ENCODE results near the gene CXADR. TPM values are rescaled to one million over a fixed set of nuclear protein-coding genes. Genes with fewer than 3 reads are reported as not detected.

The CXADR gene
- total RNA-seq, 1 experiment from 2014 or later: 51.7 TPM

- Mint-ChIP-seq H3K4me3 (ENCODE audit: low read depth, unreplicated experiment) (no peak overlapping the region), H3K27ac (ENCODE audit: unreplicated experiment) (no peak overlapping the region), H3K9me3 (ENCODE audit: low read depth, unreplicated experiment) (no peaks in the 10 kb centered on the region), H3K4me1 (ENCODE audit: low read depth, unreplicated experiment) (peaks cover 14% of the 10 kb centered on the region), H3K36me3 (ENCODE audit: insufficient read depth, unreplicated experiment) (peaks cover 7% of the 10 kb centered on the region), H3K27me3 (ENCODE audit: unreplicated experiment) (no peaks in the 10 kb centered on the region)
- CTCF ChIA-PET: no interaction called here
- intact Hi-C loops (cut with micrococcal nuclease; ENCODE audit: unreplicated experiment): no loop called here
- no TSS peak for BruUV-seq (replicated peaks)
- no peak for DNase-seq
- no peak for TF ChIP-seq CTCF (IDR thresholded peaks at IDR 0.05; ENCODE audit: unreplicated experiment)
These were observed 19.4 kb downstream of the CXADR start for GRCh38 chr21:17532292-17532691.

DNA sequence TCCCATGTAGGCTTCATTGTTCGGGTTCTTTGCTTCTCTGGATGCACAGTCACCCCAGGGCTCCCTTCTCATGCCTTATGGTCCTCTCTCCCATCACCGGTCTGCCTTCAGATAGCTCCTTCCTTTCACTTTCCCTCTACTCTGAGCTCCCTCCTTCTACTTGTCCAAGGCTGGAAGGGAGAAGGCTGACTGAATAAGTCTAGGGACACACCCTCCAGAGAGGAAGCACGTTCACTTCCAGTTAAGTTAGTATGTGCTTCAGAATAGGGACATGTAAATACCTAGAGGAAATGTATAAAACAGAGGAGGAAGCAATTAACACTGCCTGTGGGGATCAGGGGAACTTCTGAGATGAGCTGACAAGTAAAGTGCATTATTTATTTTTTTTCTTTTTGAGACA is 23.5 kb downstream of the CXADR start:
- H3K9me3 Mint-ChIP-seq (ENCODE audit: low read depth, unreplicated experiment): peaks cover 4% of the 10 kb centered on the region
- no peak overlapping the region for H3K27ac Mint-ChIP-seq (ENCODE audit: unreplicated experiment)
- no peak for TF ChIP-seq CTCF (IDR thresholded peaks at IDR 0.05; ENCODE audit: unreplicated experiment)

DNA sequence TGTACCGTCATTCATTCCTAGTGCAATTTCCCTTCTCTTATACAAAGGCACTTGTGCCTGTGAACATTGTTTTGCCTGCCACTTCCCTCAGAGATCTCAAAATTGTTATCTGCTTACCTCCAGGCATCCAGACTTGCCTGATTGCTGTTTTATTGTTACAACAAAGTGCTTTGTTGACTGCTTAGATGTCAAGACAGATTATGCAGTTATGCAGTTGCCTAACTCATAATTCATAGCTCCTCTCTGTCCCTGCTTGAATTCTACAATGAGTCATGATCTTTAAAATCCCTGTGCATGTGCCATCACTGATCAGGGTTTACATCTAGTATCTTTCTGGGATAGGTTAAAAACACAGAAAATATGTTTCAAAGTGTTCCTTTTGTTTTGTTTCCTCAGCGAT is 24.5 kb downstream of the CXADR start:
- Mint-ChIP-seq H3K36me3 (ENCODE audit: insufficient read depth, unreplicated experiment) (no peaks in the 10 kb centered on the region), H3K27me3 (ENCODE audit: unreplicated experiment) (no peaks in the 10 kb centered on the region), H3K27ac (ENCODE audit: unreplicated experiment) (no peak overlapping the region), H3K4me1 (ENCODE audit: low read depth, unreplicated experiment) (peaks cover 33% of the 10 kb centered on the region), H3K4me3 (ENCODE audit: low read depth, unreplicated experiment) (no peak overlapping the region), H3K9me3 (ENCODE audit: low read depth, unreplicated experiment) (peaks cover 4% of the 10 kb centered on the region)
- no TSS peak for BruUV-seq (replicated peaks)
- no peak for DNase-seq
- TF ChIP-seq CTCF (IDR thresholded peaks at IDR 0.05; ENCODE audit: unreplicated experiment): no peak
- CTCF ChIA-PET: no interaction called here
- intact Hi-C loops (cut with micrococcal nuclease; ENCODE audit: unreplicated experiment): no loop called here

More for the DNA sequence above, 23.5 kb downstream of the CXADR start:
- DNase-seq: no peak
- BruUV-seq (replicated peaks): no TSS peak
- intact Hi-C loops (cut with micrococcal nuclease; ENCODE audit: unreplicated experiment): no loop called here
- no peaks in the 10 kb centered on the region for H3K27me3 Mint-ChIP-seq (ENCODE audit: unreplicated experiment)
- CTCF ChIA-PET: no interaction called here
- no peak overlapping the region for H3K4me3 Mint-ChIP-seq (ENCODE audit: low read depth, unreplicated experiment)
- peaks cover 32% of the 10 kb centered on the region for H3K4me1 Mint-ChIP-seq (ENCODE audit: low read depth, unreplicated experiment)
- no peaks in the 10 kb centered on the region for H3K36me3 Mint-ChIP-seq (ENCODE audit: insufficient read depth, unreplicated experiment)

- CTCF ChIA-PET: no interaction called here
- peaks cover 4% of the 10 kb centered on the region for H3K9me3 Mint-ChIP-seq (ENCODE audit: low read depth, unreplicated experiment)
- DNase-seq: no peak
- no peaks in the 10 kb centered on the region for H3K27me3 Mint-ChIP-seq (ENCODE audit: unreplicated experiment)
- H3K4me3 Mint-ChIP-seq (ENCODE audit: low read depth, unreplicated experiment): no peak overlapping the region
- no peak for TF ChIP-seq CTCF (IDR thresholded peaks at IDR 0.05; ENCODE audit: unreplicated experiment)
- H3K4me1 Mint-ChIP-seq (ENCODE audit: low read depth, unreplicated experiment): peaks cover 40% of the 10 kb centered on the region
- intact Hi-C loops (cut with micrococcal nuclease; ENCODE audit: unreplicated experiment): no loop called here
- H3K36me3 Mint-ChIP-seq (ENCODE audit: insufficient read depth, unreplicated experiment): no peaks in the 10 kb centered on the region
- H3K27ac Mint-ChIP-seq (ENCODE audit: unreplicated experiment): no peak overlapping the region
- no TSS peak for BruUV-seq (replicated peaks)
These were observed 25.7 kb downstream of the CXADR start for GRCh38 chr21:17538576-17538975.

DNA sequence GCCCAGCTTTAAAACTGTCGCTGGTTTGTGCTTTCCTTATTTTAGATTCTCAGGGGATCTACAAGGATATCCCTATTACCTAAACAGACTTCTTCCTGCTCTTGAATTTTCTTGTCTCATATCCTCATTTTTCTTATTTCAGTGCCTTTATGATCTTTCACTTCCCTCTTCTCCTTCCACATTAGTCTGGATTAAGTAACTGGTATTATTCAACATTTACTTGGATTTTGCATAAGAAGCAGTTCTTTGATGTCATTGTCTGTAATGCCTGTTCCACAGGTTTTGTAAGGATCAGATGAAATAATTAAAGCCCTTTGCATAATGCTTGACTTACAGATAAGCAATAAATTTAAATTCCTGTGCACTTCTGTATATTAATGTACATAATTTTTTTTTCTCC is 26.5 kb downstream of the CXADR start:
- Mint-ChIP-seq H3K36me3 (ENCODE audit: insufficient read depth, unreplicated experiment) (no peaks in the 10 kb centered on the region), H3K27me3 (ENCODE audit: unreplicated experiment) (no peaks in the 10 kb centered on the region), H3K27ac (ENCODE audit: unreplicated experiment) (no peak overlapping the region), H3K4me3 (ENCODE audit: low read depth, unreplicated experiment) (no peak overlapping the region), H3K9me3 (ENCODE audit: low read depth, unreplicated experiment) (peaks cover 4% of the 10 kb centered on the region), H3K4me1 (ENCODE audit: low read depth, unreplicated experiment) (peaks cover 40% of the 10 kb centered on the region)
- CTCF ChIA-PET: no interaction called here
- intact Hi-C loops (cut with micrococcal nuclease; ENCODE audit: unreplicated experiment): no loop called here
- BruUV-seq (replicated peaks): no TSS peak
- no peak for TF ChIP-seq CTCF (IDR thresholded peaks at IDR 0.05; ENCODE audit: unreplicated experiment)
- DNase-seq: no peak

Measured in Calu3 (cell line).